Aorta (tissue), 5 donors: ENCODE results near the gene ATP2A3. TPM values are rescaled to one million over a fixed set of nuclear protein-coding genes. Genes with fewer than 3 reads are reported as not detected.
"Not testable (repeated sequence)": the region's sequence is repeated elsewhere in the genome, so short reads cannot be mapped to it uniquely, and the experiment has no call there.

Source experiments
- ATAC-seq: fragments of 200-7000 bp; cut with Tn5 transposase; one replicate; pipeline ENCODE4 v1.9.1; 2022; ENCODE audit warnings: moderate library complexity; ENCODE audit not compliant: low FRiP score
- DNase-seq, 2 donors: peaks; one replicate each; pipeline ENCODE4 v3.0.0-alpha.2; 2020
- H3K27ac ChIP-seq, 2 donors: one replicate each; pipeline ENCODE4 v1.5.1; 2013; ENCODE audit warnings: low read length in 2 of 2, mild to moderate bottlenecking in 2 of 2, moderate library complexity in 2 of 2, control low read depth in 1 of 2, inconsistent platforms in 1 of 2, low read depth in 1 of 2
- H3K27me3 ChIP-seq, 2 donors: one replicate each; pipeline ENCODE4 v1.6.1; 2013; ENCODE audit warnings: control low read depth in 1 of 2, low read length in 1 of 2, mild to moderate bottlenecking in 1 of 2, moderate library complexity in 1 of 2; ENCODE audit not compliant: insufficient read depth in 2 of 2, control insufficient read depth in 1 of 2
- H3K36me3 ChIP-seq, 2 donors: one replicate each; pipeline ENCODE4 v1.6.1; 2013; ENCODE audit warnings: control low read depth in 1 of 2, low read length in 1 of 2, mild to moderate bottlenecking in 1 of 2; ENCODE audit not compliant: insufficient read depth in 2 of 2, control insufficient read depth in 1 of 2
- H3K4me1 ChIP-seq, 2 donors: one replicate each; pipeline ENCODE4 v1.6.1; 2013; ENCODE audit warnings: low read length in 2 of 2, control low read depth in 1 of 2, mild to moderate bottlenecking in 1 of 2, moderate library complexity in 1 of 2; ENCODE audit not compliant: insufficient read depth in 2 of 2, control insufficient read depth in 1 of 2
- H3K4me3 ChIP-seq, 2 donors: one replicate each; pipeline ENCODE4 v1.5.1; 2013; ENCODE audit warnings: low read length in 2 of 2, control low read depth in 1 of 2, mild to moderate bottlenecking in 1 of 2
- H3K9me3 ChIP-seq: one replicate; pipeline ENCODE4 v1.6.1; 2013; ENCODE audit warnings: mild to moderate bottlenecking, low read length; ENCODE audit not compliant: control insufficient read depth
- WGBS, 2 donors: extraction: QIAGEN DNeasy Blood & Tissue Kit; methylation state at CpG; one replicate each; pipeline ENCODE4 v1.1.7; 2013; 5-methylcytosine and 5-hydroxymethylcytosine counted together
- intact Hi-C, 2 donors: fragments of 100-400 bp; cut with DNase I; formaldehyde crosslinking; loops; one replicate each; pipeline versions ENCODE4 v1.14.2 to v1.15.0; 2022
- polyA plus RNA-seq, 2 donors: library from polyadenylated mRNA; stranded (reverse); fragments of 200-250 nt; gene quantifications; one replicate each; pipeline ENCODE4 v1.2.3, GENCODE V29; 2013
- total RNA-seq, 2 donors: library from RNA; stranded (reverse); fragmentation: NEBNext Ultra II Directional; extraction: Animal tissue kit (Norgen Biotek cat#: 25700); gene quantifications; one replicate each; pipeline ENCODE4 v1.2.1, GENCODE V29; 2021
- donor health status: healthy with polysubstance abuse.
- donor health status: Bipolar disorder and iron deficiency.
- donor health status: DM: no; HTN: no; CAD: no.
- donor health status: DM: no; HTN: no; CAD: no.
- donor health status: DM: yes; HTN: yes; CAD: no.

The ATP2A3 gene
- total and polyA plus RNA-seq, 4 donors, result 7.5 to 88.7 (median 30.4) TPM

DNA sequence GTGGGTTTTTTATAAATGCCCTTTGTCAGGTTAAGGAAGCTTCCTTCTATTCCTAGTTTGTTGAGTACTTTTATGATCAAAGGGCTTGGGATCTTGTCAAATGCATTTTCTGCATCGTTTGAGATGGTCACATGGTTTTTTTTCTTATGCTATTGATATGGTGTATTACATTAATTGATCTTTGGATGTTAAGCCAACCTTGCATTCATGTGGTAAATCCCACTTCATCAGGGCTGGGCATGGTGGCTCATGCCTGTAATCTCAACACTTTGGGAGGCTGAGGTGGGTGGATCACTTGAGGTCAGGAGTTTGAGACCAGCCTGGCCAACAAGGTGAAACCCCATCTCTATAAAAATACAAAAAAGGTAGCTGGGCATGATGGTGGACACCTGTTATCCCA is 30.8 kb upstream of the ATP2A3 start:
- Histone ChIP-seq H3K9me3 (no peaks in the 10 kb centered on the region), H3K27ac (no peak overlapping the region), H3K4me1 (no peaks in the 10 kb centered on the region), H3K27me3 (no peaks in the 10 kb centered on the region), H3K4me3 (no peak overlapping the region), H3K36me3 (no peaks in the 10 kb centered on the region)
- intact Hi-C loops, result no loop called here
- WGBS, 2 donors, result 67 to 71% methylated on average over 1 of the region's 1 CpG
- ATAC-seq (no peak), DNase-seq (no peak)

DNA sequence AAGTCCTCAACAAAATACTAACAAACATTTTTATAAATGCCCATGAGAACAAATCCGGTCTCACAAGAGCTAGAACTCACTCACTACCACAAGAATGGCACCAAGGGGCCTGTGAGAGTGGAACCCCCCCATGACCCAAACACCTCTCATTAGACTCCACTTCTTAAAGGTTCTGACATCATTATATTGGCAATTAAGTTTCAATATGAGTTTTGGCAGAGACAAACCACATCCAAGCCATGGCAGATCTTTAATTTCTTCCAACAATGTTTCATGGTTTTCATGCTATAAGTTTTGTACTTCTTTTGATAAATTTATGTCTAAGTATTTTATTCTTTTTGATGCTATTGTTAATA is 30.0 kb upstream of the ATP2A3 start:
- Histone ChIP-seq H3K27ac (no peak overlapping the region), H3K27me3 (no peaks in the 10 kb centered on the region), H3K4me3 (no peak overlapping the region), H3K36me3 (no peaks in the 10 kb centered on the region), H3K9me3 (no peaks in the 10 kb centered on the region), H3K4me1 (no peaks in the 10 kb centered on the region)
- WGBS, 2 donors, result 82 to 87% methylated on average over 1 of the region's 1 CpG
- intact Hi-C loops, result no loop called here
- ATAC-seq (no peak), DNase-seq (no peak)

DNA sequence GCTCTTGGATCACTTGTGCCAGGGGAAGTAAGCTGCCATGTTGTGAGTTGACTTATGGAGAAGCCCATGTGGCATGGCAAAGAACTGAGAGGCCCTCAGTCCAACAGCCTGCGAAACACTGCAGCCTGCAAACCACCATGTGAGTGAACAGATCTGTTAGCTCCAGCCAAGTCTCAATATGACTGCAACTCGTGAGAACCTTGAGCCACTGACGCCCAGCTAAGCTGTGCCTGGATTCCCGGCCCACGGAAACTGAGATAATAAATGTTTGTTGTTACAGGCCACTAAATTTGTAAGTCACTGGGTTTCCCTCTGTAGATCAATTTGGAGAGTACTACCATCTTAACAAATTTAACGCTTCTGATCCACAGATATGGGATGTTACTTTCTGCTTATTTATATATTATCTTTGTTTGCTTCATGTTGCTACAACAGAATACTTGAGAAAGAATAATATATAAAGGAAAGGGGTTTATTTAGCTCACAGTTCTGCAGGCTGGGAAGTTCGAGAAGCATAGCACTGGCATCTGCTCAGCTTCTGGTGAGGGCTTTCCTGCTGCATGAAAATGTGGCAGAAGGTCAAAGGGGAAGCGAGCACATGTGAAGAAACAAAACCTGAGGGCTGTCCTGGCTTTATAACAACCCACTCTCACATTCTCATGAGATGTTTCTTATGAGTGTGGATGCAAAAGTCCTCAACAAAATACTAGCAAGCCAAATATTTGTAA is 29.4 kb upstream of the ATP2A3 start:
- Histone ChIP-seq H3K27ac (peak overlapping the region in 1 of 2 donors; percentile 38), H3K27me3 (no peaks in the 10 kb centered on the region), H3K9me3 (no peaks in the 10 kb centered on the region), H3K4me3 (no peak overlapping the region), H3K36me3 (no peaks in the 10 kb centered on the region), H3K4me1 (peaks cover 0 to 2% of the 10 kb centered on the region in 2 donors)
- DNase-seq (peak in 1 of 2 donors; percentile 49), ATAC-seq (no peak)
- WGBS, 2 donors, result 17 to 21% methylated on average over 8 of the region's 8 CpGs
- intact Hi-C loops, result no loop called here

DNA sequence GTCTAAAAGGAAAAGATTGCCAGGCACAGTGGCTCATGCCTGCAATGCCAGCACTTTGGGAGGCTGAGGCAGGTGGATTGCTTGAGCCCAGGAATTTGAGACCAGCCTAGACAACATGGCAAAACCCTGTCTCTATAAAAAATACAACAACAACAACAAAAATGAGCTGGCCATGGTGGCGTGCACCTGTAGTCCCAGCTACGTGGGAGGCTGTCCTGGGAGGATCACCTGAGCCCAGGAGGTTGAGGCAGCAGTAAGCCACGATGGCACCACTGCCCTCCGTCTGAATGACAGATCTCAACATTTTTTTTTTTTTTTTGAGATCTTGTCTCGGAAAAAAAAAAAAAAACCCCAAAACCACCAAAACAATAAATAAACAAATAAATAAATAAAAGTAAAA is 28.1 kb upstream of the ATP2A3 start:
- Histone ChIP-seq H3K27me3 (no peaks in the 10 kb centered on the region), H3K27ac (no peak overlapping the region), H3K9me3 (no peaks in the 10 kb centered on the region), H3K4me1 (peaks cover 0 to 2% of the 10 kb centered on the region in 2 donors), H3K36me3 (no peaks in the 10 kb centered on the region), H3K4me3 (no peak overlapping the region)
- ATAC-seq (no peak), DNase-seq (peak in 1 of 2 donors; percentile 51)
- 75 to 93% methylated on average over 5 of the region's 5 CpGs for WGBS, 2 donors
- intact Hi-C loops, result no loop called here

DNA sequence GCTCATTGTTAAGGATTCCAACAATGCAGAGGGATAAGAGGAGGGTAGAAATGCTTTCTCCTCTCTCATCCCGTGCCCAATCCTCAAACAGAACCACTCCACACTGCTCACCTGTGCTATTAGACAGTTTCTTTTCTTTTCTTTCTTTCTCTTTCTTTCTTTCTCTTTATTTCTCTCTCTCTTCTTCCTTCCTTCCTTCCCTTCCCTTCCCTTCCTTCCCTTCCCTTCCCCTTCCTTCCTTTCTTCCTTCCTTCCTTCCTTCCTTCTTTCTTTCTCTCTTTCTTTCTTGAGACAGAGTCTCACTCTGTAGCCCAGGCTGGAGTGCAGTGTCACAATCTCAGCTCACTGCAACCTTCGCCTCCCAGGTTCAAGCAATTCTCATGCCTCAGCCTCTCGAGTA is 27.5 kb upstream of the ATP2A3 start:
- intact Hi-C loops, DNase-seq, ATAC-seq, H3K4me1 ChIP-seq, H3K36me3 ChIP-seq, H3K4me3 ChIP-seq, H3K27ac ChIP-seq, H3K9me3 ChIP-seq, H3K27me3 ChIP-seq: not testable (repeated sequence)
- WGBS, 2 donors, result 93 to 95% methylated on average over 3 of the region's 3 CpGs

DNA sequence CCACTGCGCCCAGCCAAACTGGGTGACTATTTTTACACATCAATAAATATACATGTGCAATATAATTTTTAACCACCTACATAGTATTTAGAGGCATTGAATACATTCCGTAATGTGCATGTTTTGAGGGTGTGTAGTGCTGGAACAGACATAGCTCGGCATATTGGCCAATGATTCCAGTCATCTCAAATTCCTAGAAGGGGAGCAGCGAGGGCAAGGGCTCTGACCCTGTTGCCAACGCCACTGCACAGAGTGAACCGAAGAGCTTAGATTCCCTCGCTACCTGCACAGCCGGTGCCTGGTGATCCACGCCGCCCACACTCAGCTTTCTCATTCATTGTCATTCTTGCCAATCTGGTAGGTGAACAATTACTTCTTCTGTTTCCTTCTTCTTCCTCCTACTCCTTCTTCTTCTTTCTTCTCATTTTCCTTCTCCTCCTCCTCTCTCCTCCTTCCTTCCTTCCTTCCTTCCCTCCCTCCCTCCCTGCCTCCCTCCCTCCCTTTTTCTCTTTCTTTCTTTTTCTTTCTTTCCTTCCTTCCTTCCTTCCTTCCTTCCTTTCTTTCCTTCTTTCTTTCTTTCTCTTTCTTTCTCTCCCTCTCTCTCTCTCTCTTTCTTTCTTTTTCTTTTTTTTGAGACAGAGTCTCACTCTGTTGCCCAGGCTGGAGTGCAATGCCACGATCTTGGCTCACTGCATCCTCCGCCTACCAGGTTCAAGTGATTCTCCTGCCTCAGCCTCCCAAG is 26.3 kb upstream of the ATP2A3 start:
- Histone ChIP-seq H3K9me3 (no peaks in the 10 kb centered on the region), H3K4me1 (peaks cover 0 to 2% of the 10 kb centered on the region in 2 donors), H3K27me3 (no peaks in the 10 kb centered on the region), H3K27ac (peak overlapping the region in 1 of 2 donors; percentile 63), H3K4me3 (no peak overlapping the region), H3K36me3 (no peaks in the 10 kb centered on the region)
- ATAC-seq, result no peak
- 88 to 93% methylated on average over 12 of the region's 12 CpGs for WGBS, 2 donors
- intact Hi-C loops, result no loop called here
- DNase-seq, result peak in 1 of 2 donors; percentile 27

DNA sequence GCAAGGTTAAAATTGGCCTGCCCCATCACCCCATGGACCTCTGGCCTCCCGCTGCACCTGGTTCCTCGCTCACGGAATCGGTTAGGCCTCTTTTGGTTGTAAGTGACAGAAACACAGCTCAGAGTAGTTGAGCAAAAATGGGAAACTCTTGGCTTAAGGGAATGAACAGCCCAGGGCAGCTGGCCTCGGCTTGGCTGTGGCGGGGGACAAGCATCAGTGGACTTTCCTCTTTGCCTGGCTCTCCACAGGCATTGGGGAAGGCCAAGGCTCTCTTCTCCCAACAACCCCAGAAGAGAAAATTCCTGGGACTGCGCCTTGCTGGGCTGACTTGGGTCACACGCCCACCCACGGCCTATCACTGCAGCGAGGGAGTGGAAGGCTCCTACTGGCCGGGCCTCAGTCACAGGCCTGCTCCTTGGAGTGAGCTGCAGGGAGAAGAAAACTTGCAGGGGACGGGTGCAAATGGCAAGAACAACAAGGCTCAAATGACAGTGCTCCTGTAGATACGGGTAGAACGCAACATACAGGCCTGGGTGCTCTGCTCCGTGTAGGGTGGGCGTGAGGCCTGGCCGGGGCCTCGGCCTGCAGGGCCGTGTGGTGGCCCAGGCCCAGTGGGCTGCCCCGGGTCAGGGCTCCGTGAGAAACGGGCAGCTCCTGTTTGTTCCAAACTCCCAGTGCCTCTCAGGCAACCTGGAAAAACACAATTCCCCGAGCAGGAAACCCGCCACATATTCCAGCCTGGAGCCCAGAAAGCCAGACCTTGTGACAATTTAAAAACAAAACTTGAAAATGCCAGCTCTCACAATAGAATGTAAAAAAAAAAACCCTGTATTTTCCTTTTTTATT is 25.0 kb upstream of the ATP2A3 start:
- WGBS, 2 donors, result 33% methylated on average over 24 of the region's 24 CpGs
- Histone ChIP-seq H3K27me3 (no peaks in the 10 kb centered on the region), H3K4me1 (peaks cover 0 to 2% of the 10 kb centered on the region in 2 donors), H3K9me3 (no peaks in the 10 kb centered on the region), H3K4me3 (no peak overlapping the region), H3K27ac (peak overlapping the region; percentile 46 to 87), H3K36me3 (no peaks in the 10 kb centered on the region)
- intact Hi-C loops, result no loop called here
- peak in 1 of 2 donors; percentile 74 for DNase-seq
- ATAC-seq, result peak; percentile 87

DNA sequence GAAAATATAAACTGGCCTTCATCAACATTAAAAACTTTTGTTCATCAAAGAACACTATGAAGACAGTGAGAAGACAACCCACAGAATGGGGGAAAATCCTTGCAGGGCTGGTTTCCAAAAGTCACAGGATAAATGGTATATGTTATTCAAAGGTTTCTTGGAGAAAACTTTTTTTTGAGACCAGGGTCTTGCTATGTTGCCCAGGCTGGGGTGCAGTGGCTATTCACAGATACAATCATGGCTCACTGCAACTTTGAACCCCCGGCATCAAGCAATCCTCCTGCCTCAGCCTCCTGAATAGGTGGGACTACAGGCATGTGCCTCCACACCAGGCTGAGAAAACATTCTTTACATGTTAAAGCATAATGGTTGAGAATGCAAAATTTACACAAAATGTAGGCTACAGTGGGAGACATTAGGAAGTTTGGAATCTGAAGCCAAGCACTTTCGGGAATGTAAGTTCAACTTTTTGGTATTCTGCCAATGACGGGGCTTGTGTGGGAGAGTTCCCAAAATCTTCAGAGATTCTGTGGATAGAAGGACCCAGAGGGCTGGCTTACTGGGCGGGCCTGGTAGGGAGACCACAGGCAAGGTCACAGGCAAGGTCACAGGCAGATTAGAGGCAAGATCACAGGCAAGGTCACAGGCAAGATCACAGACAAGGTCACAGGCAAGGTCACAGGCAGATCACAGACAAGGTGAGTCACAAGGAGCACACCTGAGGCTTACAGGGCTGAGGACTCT is 24.2 kb upstream of the ATP2A3 start:
- Histone ChIP-seq H3K27ac (peak overlapping the region in 1 of 2 donors; percentile 87), H3K27me3 (no peaks in the 10 kb centered on the region), H3K4me1 (peaks cover 0 to 2% of the 10 kb centered on the region in 2 donors), H3K9me3 (no peaks in the 10 kb centered on the region), H3K4me3 (no peak overlapping the region), H3K36me3 (no peaks in the 10 kb centered on the region)
- DNase-seq (peak in 1 of 2 donors; percentile 40), ATAC-seq (no peak)
- intact Hi-C loops, result no loop called here
- 28 to 34% methylated on average over 4 of the region's 4 CpGs for WGBS, 2 donors
